IPS-15b (cell line): Measurements from ENCODE around the gene DNM1.
"Not testable (repeated sequence)": the region's sequence is repeated elsewhere in the genome, so short reads cannot be mapped to it uniquely, and the experiment has no call there.

Experiments
- H3K27me3 ChIP-seq: one replicate; pipeline ENCODE4 v1.6.1; 2013; ENCODE audit warnings: low read length; ENCODE audit not compliant: control insufficient read depth, insufficient read depth
- H3K36me3 ChIP-seq: one replicate; pipeline ENCODE4 v1.6.1; 2013; ENCODE audit warnings: low read length; ENCODE audit not compliant: control insufficient read depth, insufficient read depth
- H3K4me1 ChIP-seq: one replicate; pipeline ENCODE4 v1.6.1; 2013; ENCODE audit warnings: mild to moderate bottlenecking, low read length; ENCODE audit not compliant: control insufficient read depth, insufficient read depth
- H3K4me3 ChIP-seq: one replicate; pipeline ENCODE4 v1.5.1; 2013; ENCODE audit warnings: low read depth, low read length
- H3K9ac ChIP-seq: one replicate; pipeline ENCODE4 v1.6.1; 2013; ENCODE audit warnings: low read depth, mild to moderate bottlenecking, low read length
- H3K9me3 ChIP-seq: one replicate; pipeline ENCODE4 v1.6.1; 2013; ENCODE audit warnings: mild to moderate bottlenecking, low read length; ENCODE audit not compliant: control insufficient read depth, insufficient read depth

The DNM1 gene

GRCh38 chr9:128224877-128225276, 21.7 kb downstream of the DNM1 start:
- H3K4me3 ChIP-seq = no peak overlapping the region
- H3K9me3 ChIP-seq = no peaks in the 10 kb centered on the region
- peaks cover 23% of the 10 kb centered on the region for H3K36me3 ChIP-seq
- H3K4me1 ChIP-seq = no peaks in the 10 kb centered on the region
- H3K9ac ChIP-seq = no peak overlapping the region
- no peaks in the 10 kb centered on the region for H3K27me3 ChIP-seq

GRCh38 chr9:128225770-128226411, 22.7 kb downstream of the DNM1 start:
- no peaks in the 10 kb centered on the region for H3K4me1 ChIP-seq
- H3K27me3 ChIP-seq = no peaks in the 10 kb centered on the region
- no peak overlapping the region for H3K9ac ChIP-seq
- peaks cover 19% of the 10 kb centered on the region for H3K36me3 ChIP-seq
- H3K4me3 ChIP-seq = no peak overlapping the region
- no peaks in the 10 kb centered on the region for H3K9me3 ChIP-seq

GRCh38 chr9:128226412-128226801, 23.2 kb downstream of the DNM1 start:
- H3K27me3 ChIP-seq = no peaks in the 10 kb centered on the region
- no peaks in the 10 kb centered on the region for H3K4me1 ChIP-seq
- no peak overlapping the region for H3K4me3 ChIP-seq
- H3K36me3 ChIP-seq = peaks cover 15% of the 10 kb centered on the region
- H3K9me3 ChIP-seq = no peaks in the 10 kb centered on the region
- H3K9ac ChIP-seq = no peak overlapping the region

- not testable (repeated sequence) for H3K4me3 ChIP-seq, H3K4me1 ChIP-seq, H3K27me3 ChIP-seq, H3K9me3 ChIP-seq, H3K36me3 ChIP-seq, H3K9ac ChIP-seq
Measured at GRCh38 chr9:128230897-128231296, 27.7 kb downstream of the DNM1 start.

- no peak overlapping the region for H3K4me3 ChIP-seq
- no peaks in the 10 kb centered on the region for H3K4me1 ChIP-seq
- H3K27me3 ChIP-seq = no peaks in the 10 kb centered on the region
- no peak overlapping the region for H3K9ac ChIP-seq
- peaks cover 2% of the 10 kb centered on the region for H3K36me3 ChIP-seq
- no peaks in the 10 kb centered on the region for H3K9me3 ChIP-seq
Measured at GRCh38 chr9:128231638-128232527, 28.7 kb downstream of the DNM1 start.

GRCh38 chr9:128232528-128233428, 29.6 kb downstream of the DNM1 start:
- H3K9me3 ChIP-seq = no peaks in the 10 kb centered on the region
- no peaks in the 10 kb centered on the region for H3K27me3 ChIP-seq
- peaks cover 2% of the 10 kb centered on the region for H3K36me3 ChIP-seq
- H3K4me3 ChIP-seq = no peak overlapping the region
- no peak overlapping the region for H3K9ac ChIP-seq
- H3K4me1 ChIP-seq = no peaks in the 10 kb centered on the region

- Histone ChIP-seq H3K27me3 (no peaks in the 10 kb centered on the region), H3K36me3 (peaks cover 2% of the 10 kb centered on the region), H3K4me3 (no peak overlapping the region), H3K4me1 (no peaks in the 10 kb centered on the region), H3K9ac (no peak overlapping the region), H3K9me3 (no peaks in the 10 kb centered on the region)
Measured at GRCh38 chr9:128233817-128234406, 30.7 kb downstream of the DNM1 start.

GRCh38 chr9:128242124-128242523, 38.9 kb downstream of the DNM1 start:
- Histone ChIP-seq H3K36me3 (peaks cover 24% of the 10 kb centered on the region), H3K9me3 (no peaks in the 10 kb centered on the region), H3K4me1 (peaks cover 10% of the 10 kb centered on the region), H3K9ac (no peak overlapping the region), H3K27me3 (no peaks in the 10 kb centered on the region), H3K4me3 (no peak overlapping the region)

- no peaks in the 10 kb centered on the region for H3K27me3 ChIP-seq
- peaks cover 10% of the 10 kb centered on the region for H3K4me1 ChIP-seq
- H3K4me3 ChIP-seq = no peak overlapping the region
- peaks cover 24% of the 10 kb centered on the region for H3K36me3 ChIP-seq
- no peaks in the 10 kb centered on the region for H3K9me3 ChIP-seq
- H3K9ac ChIP-seq = no peak overlapping the region
Measured at GRCh38 chr9:128242828-128243214, 39.6 kb downstream of the DNM1 start.

GRCh38 chr9:128243215-128244018, 40.2 kb downstream of the DNM1 start:
- H3K4me1 ChIP-seq = peaks cover 10% of the 10 kb centered on the region
- no peaks in the 10 kb centered on the region for H3K9me3 ChIP-seq
- no peak overlapping the region for H3K4me3 ChIP-seq
- H3K36me3 ChIP-seq = peaks cover 24% of the 10 kb centered on the region
- no peak overlapping the region for H3K9ac ChIP-seq
- no peaks in the 10 kb centered on the region for H3K27me3 ChIP-seq
